Measurements from ENCODE around the gene GAS2.

The GAS2 gene

DNA sequence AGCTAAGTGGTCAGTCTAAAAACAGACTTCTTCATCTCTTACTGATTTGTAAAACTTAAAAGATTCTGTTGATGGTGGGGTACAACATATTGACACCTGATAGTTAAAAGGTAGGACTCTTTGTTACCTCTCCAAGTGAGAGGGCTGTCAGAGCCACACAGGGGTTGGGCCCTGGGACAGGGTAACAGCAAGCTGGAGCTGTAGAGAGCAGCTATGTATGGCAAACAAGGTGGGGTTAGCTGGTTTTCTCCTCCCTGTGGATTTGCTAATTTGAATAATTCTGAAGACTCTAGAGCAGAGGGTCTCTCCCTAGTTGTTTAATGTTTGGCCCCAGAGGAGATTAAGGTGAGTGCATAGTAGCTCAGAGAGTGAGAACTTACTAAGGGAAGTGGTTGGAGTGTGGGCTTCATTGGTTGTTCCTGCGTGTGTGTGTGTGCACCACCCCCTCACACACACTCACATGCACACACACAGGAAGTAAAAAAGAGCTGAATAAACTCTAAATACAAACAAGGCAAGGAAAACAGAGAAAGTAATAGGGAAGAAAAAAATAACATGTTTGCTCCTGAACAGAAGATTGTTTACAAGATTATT lies 9.2 kb upstream of the GAS2 start:
- TF ChIP-seq, protein P1, sequence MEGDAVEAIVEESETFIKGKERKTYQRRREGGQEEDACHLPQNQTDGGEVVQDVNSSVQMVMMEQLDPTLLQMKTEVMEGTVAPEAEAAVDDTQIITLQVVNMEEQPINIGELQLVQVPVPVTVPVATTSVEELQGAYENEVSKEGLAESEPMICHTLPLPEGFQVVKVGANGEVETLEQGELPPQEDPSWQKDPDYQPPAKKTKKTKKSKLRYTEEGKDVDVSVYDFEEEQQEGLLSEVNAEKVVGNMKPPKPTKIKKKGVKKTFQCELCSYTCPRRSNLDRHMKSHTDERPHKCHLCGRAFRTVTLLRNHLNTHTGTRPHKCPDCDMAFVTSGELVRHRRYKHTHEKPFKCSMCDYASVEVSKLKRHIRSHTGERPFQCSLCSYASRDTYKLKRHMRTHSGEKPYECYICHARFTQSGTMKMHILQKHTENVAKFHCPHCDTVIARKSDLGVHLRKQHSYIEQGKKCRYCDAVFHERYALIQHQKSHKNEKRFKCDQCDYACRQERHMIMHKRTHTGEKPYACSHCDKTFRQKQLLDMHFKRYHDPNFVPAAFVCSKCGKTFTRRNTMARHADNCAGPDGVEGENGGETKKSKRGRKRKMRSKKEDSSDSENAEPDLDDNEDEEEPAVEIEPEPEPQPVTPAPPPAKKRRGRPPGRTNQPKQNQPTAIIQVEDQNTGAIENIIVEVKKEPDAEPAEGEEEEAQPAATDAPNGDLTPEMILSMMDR (IDR thresholded peaks at IDR 0.05; ENCODE audit: borderline replicate concordance, control extremely low read depth, extremely low read depth, insufficient read depth, missing control alignments): no peak
- DNase-seq (ENCODE audit: low spot score): no peak
- in situ Hi-C loops (cut with MboI; ENCODE audit: low sequenced_read_pairs, unreplicated experiment): no loop called here

DNA sequence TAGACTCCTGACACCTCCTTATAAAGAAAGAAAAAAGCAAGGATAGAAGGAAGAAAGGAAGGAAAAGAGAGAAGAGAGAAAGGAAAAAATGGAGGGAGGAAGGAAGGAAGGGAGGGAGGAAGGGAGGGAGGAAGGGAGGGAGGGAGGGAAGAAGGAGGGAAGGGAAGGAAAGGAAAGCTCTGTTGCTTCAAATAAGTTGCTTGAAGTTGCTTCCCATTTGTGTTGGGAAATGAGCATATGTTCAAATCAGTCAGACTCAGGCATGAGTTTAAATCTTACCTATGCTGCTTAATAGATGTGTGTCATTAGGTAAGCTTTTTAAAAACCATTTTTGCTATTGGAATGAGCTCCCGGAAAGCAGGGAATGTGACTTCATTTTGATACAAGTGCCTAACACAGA lies 6.6 kb upstream of the GAS2 start:
- no peak for DNase-seq (ENCODE audit: low spot score)
- in situ Hi-C loops (cut with MboI; ENCODE audit: low sequenced_read_pairs, unreplicated experiment): no loop called here
- TF ChIP-seq, protein P1 (IDR thresholded peaks at IDR 0.05; ENCODE audit: borderline replicate concordance, control extremely low read depth, extremely low read depth, insufficient read depth, missing control alignments): no peak

DNA sequence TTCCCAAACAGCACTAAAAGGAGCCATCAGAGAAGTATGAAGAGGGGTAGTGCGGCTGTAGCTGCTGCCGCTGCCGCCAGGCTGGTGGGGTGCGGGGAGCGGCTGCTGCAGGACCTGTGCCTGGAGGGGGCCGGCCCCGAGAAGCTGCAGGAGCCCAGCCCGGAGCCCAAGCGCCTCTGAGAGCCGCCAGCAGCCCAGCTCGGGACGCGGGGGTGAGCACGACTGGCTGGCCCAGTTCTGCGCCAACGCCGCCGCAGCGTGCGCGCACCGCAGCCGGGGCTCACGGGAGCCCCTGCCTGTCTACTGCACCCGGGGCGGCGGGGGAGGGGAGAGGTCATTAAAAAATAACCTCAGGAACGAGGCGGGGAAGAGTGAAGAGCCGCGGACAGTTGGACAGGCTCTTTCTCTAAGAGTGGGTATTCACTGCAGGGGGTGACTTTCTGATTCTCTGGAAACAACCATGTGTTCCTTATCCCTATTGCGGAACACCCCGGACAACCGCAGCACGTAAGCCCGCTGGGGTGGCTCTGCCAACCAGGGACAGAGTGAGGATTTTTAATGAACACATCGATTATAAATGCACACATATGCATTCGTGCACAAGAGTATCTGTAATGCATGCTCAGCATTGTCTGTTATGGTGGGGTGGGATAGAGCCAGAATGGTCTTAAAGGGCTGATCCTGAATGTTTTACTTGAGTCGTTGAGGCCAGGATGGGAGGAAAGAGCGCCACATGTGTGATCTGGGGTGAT lies 453 bp downstream of the GAS2 start:
- peak; percentile 70 for DNase-seq (ENCODE audit: low spot score)
- in situ Hi-C loops (cut with MboI; ENCODE audit: low sequenced_read_pairs, unreplicated experiment): no loop called here
- TF ChIP-seq, protein P1 (IDR thresholded peaks at IDR 0.05; ENCODE audit: borderline replicate concordance, control extremely low read depth, extremely low read depth, insufficient read depth, missing control alignments): no peak

DNA sequence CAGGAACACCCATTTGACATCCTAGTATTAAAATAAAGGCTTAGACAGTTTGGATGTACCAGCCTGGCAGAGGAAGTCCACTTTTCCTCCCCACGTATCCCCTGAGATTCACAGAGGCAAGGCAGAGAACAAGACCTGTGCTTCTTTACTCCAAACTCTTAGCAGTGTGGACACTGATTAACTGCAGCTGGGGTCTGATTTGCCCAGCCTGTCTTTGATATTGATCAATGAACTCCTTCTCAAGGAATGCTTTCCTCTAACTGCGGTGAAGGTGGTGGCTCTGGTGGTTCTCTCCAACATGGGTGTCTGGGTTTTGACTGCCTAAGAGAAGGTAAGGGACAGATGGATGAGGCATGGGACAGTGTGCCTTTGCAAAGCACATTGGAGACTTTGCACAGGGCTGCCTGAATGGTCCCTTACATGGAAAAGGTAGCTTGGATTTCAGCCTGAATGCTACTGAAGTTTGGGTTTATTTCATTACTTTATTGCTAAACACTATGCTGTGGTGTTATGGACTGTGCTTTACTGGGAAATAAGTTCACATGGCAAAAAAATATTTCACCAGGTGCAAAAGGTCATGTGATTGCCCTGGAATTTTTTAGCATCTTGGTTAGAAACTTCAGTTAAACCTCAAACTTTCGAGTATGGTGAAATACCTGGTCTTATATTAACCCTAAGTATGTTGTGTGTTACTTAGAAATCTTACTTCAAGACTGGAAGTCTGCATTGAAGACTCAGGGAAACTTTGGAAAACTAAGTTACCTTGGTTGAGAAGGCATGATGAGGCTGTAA lies 1.8 kb downstream of the GAS2 start:
- in situ Hi-C loops (cut with MboI; ENCODE audit: low sequenced_read_pairs, unreplicated experiment): no loop called here
- TF ChIP-seq, protein P1 (IDR thresholded peaks at IDR 0.05; ENCODE audit: borderline replicate concordance, control extremely low read depth, extremely low read depth, insufficient read depth, missing control alignments): no peak
- no peak for DNase-seq (ENCODE audit: low spot score)

DNA sequence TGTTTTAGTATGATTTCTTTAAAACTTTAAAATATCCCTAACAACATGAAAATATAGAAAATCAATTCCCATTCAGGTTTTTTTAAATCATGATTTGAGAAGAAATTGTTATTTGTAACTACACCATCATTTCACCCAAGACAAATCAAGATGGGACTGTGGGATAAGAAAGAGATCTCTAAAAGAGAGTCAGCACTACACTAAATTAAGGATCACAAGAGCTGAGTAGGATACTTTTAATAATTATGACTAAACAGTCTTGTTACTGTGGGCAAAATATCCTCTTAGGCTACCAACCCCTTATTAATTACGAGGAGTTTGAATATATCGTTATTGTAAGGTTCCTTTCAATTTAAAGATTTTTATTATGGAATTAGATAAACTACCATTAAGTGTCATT lies 3.0 kb downstream of the GAS2 start:
- in situ Hi-C loops (cut with MboI; ENCODE audit: low sequenced_read_pairs, unreplicated experiment): no loop called here

DNA sequence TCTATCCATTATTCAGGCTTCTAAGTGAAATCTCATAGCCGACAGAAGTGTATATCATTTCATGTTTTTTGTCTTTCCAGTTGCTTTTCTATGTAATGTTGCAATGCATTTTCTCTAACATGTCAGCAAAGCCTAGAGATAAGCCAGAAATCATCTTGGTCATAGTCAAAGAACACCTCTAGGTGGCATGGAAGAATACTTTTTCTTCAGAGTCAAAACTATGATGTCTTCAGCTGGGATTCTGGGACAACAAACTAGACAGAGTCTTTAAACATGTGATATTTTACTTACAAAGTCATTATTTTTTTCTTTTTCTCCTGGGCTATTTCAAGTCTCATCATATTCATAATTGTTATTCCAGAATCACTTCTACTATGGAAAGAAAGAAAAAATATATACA lies 4.4 kb downstream of the GAS2 start:
- in situ Hi-C loops (cut with MboI; ENCODE audit: low sequenced_read_pairs, unreplicated experiment): loop anchor here (10.0 kb wide), 1 partner anchor 114 kb away; no protein-coding TSS in a partner anchor
- TF ChIP-seq, protein P1 (IDR thresholded peaks at IDR 0.05; ENCODE audit: borderline replicate concordance, control extremely low read depth, extremely low read depth, insufficient read depth, missing control alignments): peak; percentile 37
- no peak for DNase-seq (ENCODE audit: low spot score)

More for the DNA sequence above, 3.0 kb downstream of the GAS2 start:
- TF ChIP-seq, protein P1 (IDR thresholded peaks at IDR 0.05; ENCODE audit: borderline replicate concordance, control extremely low read depth, extremely low read depth, insufficient read depth, missing control alignments): no peak
- no peak for DNase-seq (ENCODE audit: low spot score)
